CD8-positive, alpha-beta memory T cell (primary cell): Measurements from ENCODE around the gene MRPL39. TPM values are rescaled to one million over a fixed set of nuclear protein-coding genes. Genes with fewer than 3 reads are reported as not detected.

Experiments
- CTCF ChIA-PET: fragments of 350-600 bp; sonication (Branson Sonifier 250); formaldehyde crosslinking; loops from one replicate; lab custom pipeline; 2021; ENCODE audit warnings: antibody characterized with exemption; lab: Charles Lee
- POLR2A ChIA-PET: fragments of 350-600 bp; sonication (Branson Sonifier 250); formaldehyde crosslinking; loops from one replicate; lab custom pipeline; 2021; ENCODE audit warnings: antibody characterized with exemption; lab: Charles Lee
- DNase-seq, 5 donors: peaks; one replicate each; pipeline versions ENCODE4 v3.0.0 to v3.0.0-alpha.2; 2020 to 2022; ENCODE audit warnings: mixed read lengths in 1 of 5
- H3K27ac ChIP-seq: one replicate; pipeline ENCODE4 v1.7.0; 2013; ENCODE audit warnings: low read depth, mild to moderate bottlenecking, low read length, moderate library complexity
- H3K27me3 ChIP-seq: 2 replicates; pipeline ENCODE4 v1.7.0; 2013; ENCODE audit warnings: low read length, mild to moderate bottlenecking; ENCODE audit not compliant: insufficient read depth, poor library complexity, severe bottlenecking
- H3K36me3 ChIP-seq: 2 replicates; pipeline ENCODE4 v1.7.0; 2013; ENCODE audit warnings: mild to moderate bottlenecking, low read length, moderate library complexity; ENCODE audit not compliant: insufficient read depth
- H3K4me1 ChIP-seq: 2 replicates; pipeline ENCODE4 v1.7.0; 2013; ENCODE audit warnings: mild to moderate bottlenecking, low read length, moderate library complexity; ENCODE audit not compliant: insufficient read depth
- H3K4me3 ChIP-seq: 2 replicates; pipeline ENCODE4 v1.7.0; 2013; ENCODE audit warnings: mild to moderate bottlenecking, low read length
- H3K9me3 ChIP-seq: 2 replicates; pipeline ENCODE4 v1.7.0; 2013; ENCODE audit warnings: mild to moderate bottlenecking, low read length
- H3K27ac Mint-ChIP-seq, 8 donors: one replicate each; pipeline ENCODE4 v1.8.0; 2020 to 2021; ENCODE audit warnings: mixed read lengths in 8 of 8, mild to moderate bottlenecking in 6 of 8, inconsistent platforms in 3 of 8, moderate library complexity in 3 of 8
- H3K27me3 Mint-ChIP-seq, 2 donors: one replicate each; pipeline ENCODE4 v1.8.0; 2020 to 2021; ENCODE audit warnings: mixed read lengths in 2 of 2, mild to moderate bottlenecking in 1 of 2, moderate library complexity in 1 of 2
- H3K36me3 Mint-ChIP-seq, 3 donors: one replicate each; pipeline ENCODE4 v1.8.0; 2020 to 2021; ENCODE audit warnings: mixed read lengths in 3 of 3, inconsistent platforms in 1 of 3, mild to moderate bottlenecking in 1 of 3
- H3K4me1 Mint-ChIP-seq, 3 donors: one replicate each; pipeline ENCODE4 v1.8.0; 2020 to 2021; ENCODE audit warnings: mixed read lengths in 3 of 3, inconsistent platforms in 1 of 3, mild to moderate bottlenecking in 1 of 3
- H3K4me3 Mint-ChIP-seq, 7 donors: one replicate each; pipeline ENCODE4 v1.8.0; 2020 to 2021; ENCODE audit warnings: mixed read lengths in 7 of 7, mild to moderate bottlenecking in 6 of 7, moderate library complexity in 4 of 7, inconsistent platforms in 2 of 7
- H3K9me3 Mint-ChIP-seq, 5 donors: one replicate each; pipeline ENCODE4 v1.8.0; 2020 to 2022; ENCODE audit warnings: mixed read lengths in 5 of 5, mild to moderate bottlenecking in 3 of 5, moderate library complexity in 2 of 5, inconsistent platforms in 1 of 5
- polyA plus RNA-seq: library from polyadenylated mRNA; unstranded; fragments of 300-500 nt; fragmentation: Illumina TruSeq; gene quantifications from one replicate; pipeline ENCODE4 v1.2.3, GENCODE V29; 2021
- total RNA-seq, 2 experiments: library from RNA; stranded (reverse); gene quantifications; one replicate each; pipeline ENCODE4 v1.2.3, GENCODE V29; 2021

The MRPL39 gene
- total and polyA plus RNA-seq, 3 experiments from 2014 or later, result 39.3 to 85.5 (median 81.1) TPM

GRCh38 chr21:25640202-25640942 is 33.1 kb upstream of the MRPL39 start:
- Mint-ChIP-seq H3K27ac (peak overlapping the region in 6 of 8 donors; percentile 14 to 95 (median 52)), H3K36me3 (no peaks in the 10 kb centered on the region), H3K4me1 (peaks cover 14 to 18% (median 18%) of the 10 kb centered on the region in 3 donors), H3K27me3 (peaks cover 16 to 39% of the 10 kb centered on the region in 2 donors), H3K9me3 (peaks cover 0 to 1% (median 0%) of the 10 kb centered on the region in 5 donors), H3K4me3 (peak overlapping the region; percentile 68 to 90 (median 84))
- ChIA-PET POLR2A (no interaction called here), CTCF (interaction anchor here (3.2 kb wide), 1 partner anchor 32 kb away, joined by 15 read pairs; no protein-coding TSS in a partner anchor)
- H3K36me3 ChIP-seq, result no peaks in the 10 kb centered on the region
- H3K27ac ChIP-seq, result no peak overlapping the region
- H3K9me3 ChIP-seq, result no peaks in the 10 kb centered on the region
- H3K4me3 ChIP-seq, result peak overlapping the region; percentile 53
- H3K4me1 ChIP-seq, result peaks cover 12% of the 10 kb centered on the region
- no peak for DNase-seq
- H3K27me3 ChIP-seq, result peaks cover 4% of the 10 kb centered on the region

DNA sequence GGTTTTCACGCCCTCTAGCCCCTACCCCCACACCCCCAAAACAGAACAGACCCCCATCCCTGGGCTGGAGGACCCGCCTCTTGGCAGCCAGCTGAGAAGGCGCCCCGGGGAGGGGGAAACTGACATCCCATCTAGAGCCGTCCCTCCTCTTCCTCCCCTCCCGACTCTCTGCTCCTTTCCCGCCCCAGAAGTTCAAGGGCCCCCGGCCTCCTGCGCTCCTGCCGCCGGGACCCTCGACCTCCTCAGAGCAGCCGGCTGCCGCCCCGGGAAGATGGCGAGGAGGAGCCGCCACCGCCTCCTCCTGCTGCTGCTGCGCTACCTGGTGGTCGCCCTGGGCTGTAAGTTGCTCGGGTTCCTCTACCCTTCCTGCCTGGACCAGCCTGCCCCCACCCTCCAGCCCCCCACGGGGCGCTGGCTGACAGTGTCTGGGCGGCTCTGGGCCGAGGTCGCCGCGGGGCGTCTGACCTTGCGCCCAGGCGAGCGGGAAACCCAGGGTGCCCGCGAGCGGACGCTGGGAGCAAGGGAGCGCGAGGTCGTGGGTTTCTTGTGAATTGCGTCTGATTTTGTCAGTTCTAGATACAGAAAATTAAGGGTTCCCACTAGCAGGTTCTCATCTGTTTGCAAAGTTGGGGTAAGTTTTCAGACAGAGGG is 32.4 kb upstream of the MRPL39 start:
- H3K27me3 Mint-ChIP-seq, result peaks cover 19 to 45% of the 10 kb centered on the region in 2 donors
- no peak overlapping the region for H3K27ac ChIP-seq
- no peaks in the 10 kb centered on the region for H3K9me3 ChIP-seq
- H3K36me3 ChIP-seq, result no peaks in the 10 kb centered on the region
- CTCF ChIA-PET, result interaction anchor here (3.2 kb wide), 1 partner anchor 31 kb away, joined by 15 read pairs; no protein-coding TSS in a partner anchor
- H3K27me3 ChIP-seq, result peaks cover 4% of the 10 kb centered on the region
- peak overlapping the region in 2 of 8 donors; percentile 33 to 61 for H3K27ac Mint-ChIP-seq
- peaks cover 14 to 18% (median 18%) of the 10 kb centered on the region in 3 donors for H3K4me1 Mint-ChIP-seq
- H3K9me3 Mint-ChIP-seq, result peaks cover 0 to 1% (median 0%) of the 10 kb centered on the region in 5 donors
- H3K4me3 Mint-ChIP-seq, result peak overlapping the region; percentile 68 to 90 (median 84)
- DNase-seq, result peak; percentile 23 to 66 (median 40)
- H3K36me3 Mint-ChIP-seq, result peaks cover 0 to 2% (median 0%) of the 10 kb centered on the region in 3 donors
- POLR2A ChIA-PET, result no interaction called here
- peak overlapping the region; percentile 53 for H3K4me3 ChIP-seq
- H3K4me1 ChIP-seq, result peaks cover 12% of the 10 kb centered on the region

- ChIA-PET POLR2A (no interaction called here), CTCF (interaction anchor here (1.2 to 3.2 kb wide), 3 partner anchors 14 to 71 kb away, joined by 3 to 15 read pairs (median 3); no protein-coding TSS in a partner anchor)
- peak within 1 kb of the TSS in 6 of 8 donors; percentile 0 to 61 (median 21) for H3K27ac Mint-ChIP-seq
- Histone ChIP-seq H3K4me1 (peaks cover 12% of the 10 kb centered on the region), H3K27ac (no peak within 1 kb of the TSS), H3K27me3 (peaks cover 4% of the 10 kb centered on the region), H3K9me3 (no peaks in the 10 kb centered on the region), H3K4me3 (peak within 1 kb of the TSS; percentile 53), H3K36me3 (no peaks in the 10 kb centered on the region)
- peaks cover 0 to 1% (median 0%) of the 10 kb centered on the region in 5 donors for H3K9me3 Mint-ChIP-seq
- H3K27me3 Mint-ChIP-seq, result peaks cover 19 to 50% of the 10 kb centered on the region in 2 donors
- peak in 4 of 5 donors; percentile 12 to 54 (median 26) for DNase-seq
- H3K36me3 Mint-ChIP-seq, result peaks cover 0 to 3% (median 0%) of the 10 kb centered on the region in 3 donors
- H3K4me3 Mint-ChIP-seq, result peak within 1 kb of the TSS; percentile 68 to 90 (median 84)
- H3K4me1 Mint-ChIP-seq, result peaks cover 14 to 18% (median 18%) of the 10 kb centered on the region in 3 donors
Observed at GRCh38 chr21:25638660-25639550, 31.6 kb upstream of the MRPL39 start, which contains the start of gene JAM2. TSS of gene JAM2 (plus strand) at chr21:25639258. CDS start at chr21:25639822, 564 bp downstream.

DNA sequence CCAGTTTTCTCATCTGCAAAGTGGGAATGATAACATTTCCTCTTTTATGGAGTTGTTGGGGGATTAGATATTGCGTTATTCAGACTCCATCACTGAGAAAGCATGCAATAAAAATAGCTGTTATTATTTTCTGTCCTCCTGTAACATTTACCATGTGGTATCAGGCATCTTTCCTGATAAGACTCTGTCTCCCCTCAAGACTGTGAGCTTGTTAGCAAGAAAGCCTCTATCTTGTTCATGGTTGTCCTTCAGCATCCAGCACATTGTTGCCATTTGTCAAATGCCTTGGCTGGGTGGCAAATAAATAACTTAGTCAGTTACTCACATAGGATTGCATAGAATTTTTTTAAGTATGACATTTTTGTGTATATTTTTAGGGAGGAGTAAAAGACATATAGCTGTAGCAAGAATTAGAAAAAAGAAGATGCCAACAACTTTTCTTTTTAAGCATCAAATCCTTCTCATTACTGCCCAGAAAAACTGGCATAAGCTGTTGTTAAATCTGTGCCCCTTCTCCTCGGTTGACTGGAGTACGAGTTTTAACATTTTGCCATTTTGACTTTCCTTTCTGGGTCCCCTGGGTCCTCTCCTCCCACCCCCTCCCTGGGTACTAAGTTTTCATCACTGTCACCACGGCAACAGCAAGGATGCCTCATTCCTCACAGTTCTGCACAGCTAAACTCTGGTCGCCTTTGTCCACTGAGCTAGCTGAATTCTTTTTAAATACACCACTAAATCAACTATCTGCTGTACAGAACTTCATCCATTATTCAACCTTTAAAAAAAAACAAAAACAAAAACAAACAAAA is 30.8 kb upstream of the MRPL39 start:
- Mint-ChIP-seq H3K27ac (no peak overlapping the region), H3K27me3 (peaks cover 19 to 53% of the 10 kb centered on the region in 2 donors), H3K4me3 (peak overlapping the region in 6 of 7 donors; percentile 64 to 87 (median 82)), H3K36me3 (peaks cover 0 to 3% (median 0%) of the 10 kb centered on the region in 3 donors), H3K4me1 (peaks cover 14 to 18% (median 18%) of the 10 kb centered on the region in 3 donors), H3K9me3 (peaks cover 0 to 1% (median 0%) of the 10 kb centered on the region in 5 donors)
- Histone ChIP-seq H3K27ac (no peak overlapping the region), H3K4me1 (peaks cover 12% of the 10 kb centered on the region), H3K27me3 (peaks cover 4% of the 10 kb centered on the region), H3K36me3 (no peaks in the 10 kb centered on the region), H3K9me3 (no peaks in the 10 kb centered on the region), H3K4me3 (no peak overlapping the region)
- POLR2A ChIA-PET, result no interaction called here
- no peak for DNase-seq
- CTCF ChIA-PET, result interaction anchor here (1.2 to 3.2 kb wide), 3 partner anchors 13 to 70 kb away, joined by 3 to 15 read pairs (median 3); no protein-coding TSS in a partner anchor

DNA sequence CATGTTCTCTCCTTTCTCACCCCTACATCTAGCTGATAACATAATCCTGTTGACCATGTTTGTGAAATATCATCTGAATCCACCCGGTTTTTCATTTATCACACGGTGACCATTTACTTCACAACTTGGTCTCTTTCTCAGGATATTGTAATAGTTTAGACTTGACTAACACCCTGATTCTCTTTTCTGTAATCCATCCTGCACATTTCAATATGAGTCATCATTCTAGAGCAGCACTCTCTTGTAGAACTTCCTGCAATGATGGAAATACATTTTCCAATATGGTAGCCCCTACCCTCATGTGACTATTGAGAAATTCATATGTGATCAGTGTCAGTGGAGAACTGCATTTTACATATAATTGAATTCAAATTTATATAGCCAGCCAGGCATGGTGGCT is 29.4 kb upstream of the MRPL39 start:
- H3K9me3 ChIP-seq, result no peaks in the 10 kb centered on the region
- no peak for DNase-seq
- Mint-ChIP-seq H3K27ac (no peak overlapping the region), H3K36me3 (peaks cover 0 to 3% (median 0%) of the 10 kb centered on the region in 3 donors), H3K27me3 (peaks cover 19 to 57% of the 10 kb centered on the region in 2 donors), H3K9me3 (no peaks in the 10 kb centered on the region), H3K4me1 (peaks cover 14 to 18% (median 18%) of the 10 kb centered on the region in 3 donors), H3K4me3 (peak overlapping the region in 1 of 7 donors; percentile 0)
- H3K27ac ChIP-seq, result no peak overlapping the region
- ChIA-PET POLR2A (no interaction called here), CTCF (interaction anchor here (1.3 kb wide), 1 partner anchor 28 kb away, joined by 4 read pairs; no protein-coding TSS in a partner anchor)
- H3K4me3 ChIP-seq, result no peak overlapping the region
- no peaks in the 10 kb centered on the region for H3K36me3 ChIP-seq
- H3K27me3 ChIP-seq, result peaks cover 4% of the 10 kb centered on the region
- H3K4me1 ChIP-seq, result peaks cover 12% of the 10 kb centered on the region

DNA sequence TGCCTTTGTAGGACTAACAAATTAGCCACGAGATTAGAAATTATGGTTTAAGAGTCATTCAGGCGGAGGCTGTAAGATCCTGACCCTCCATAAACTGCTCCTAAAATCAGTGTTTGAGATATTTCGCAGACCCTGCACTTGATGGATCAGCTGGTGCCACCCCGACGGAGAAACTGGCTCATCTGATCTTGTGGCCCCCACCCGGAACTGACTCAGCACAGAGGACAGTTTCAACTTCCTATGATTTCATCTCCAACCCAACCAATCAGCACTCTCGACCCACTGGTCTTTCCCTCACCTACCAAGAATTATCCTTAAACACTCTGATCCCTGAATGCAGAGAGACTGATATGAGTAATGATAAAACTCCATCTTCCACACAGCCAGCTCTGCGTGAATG is 28.0 kb upstream of the MRPL39 start:
- no peak for DNase-seq
- ChIA-PET POLR2A (no interaction called here), CTCF (interaction anchor here (1.3 kb wide), 1 partner anchor 27 kb away, joined by 4 read pairs; no protein-coding TSS in a partner anchor)
- H3K4me1 ChIP-seq, result peaks cover 10% of the 10 kb centered on the region
- H3K27me3 ChIP-seq, result peaks cover 4% of the 10 kb centered on the region
- Mint-ChIP-seq H3K4me1 (peaks cover 9 to 12% (median 11%) of the 10 kb centered on the region in 3 donors), H3K9me3 (no peaks in the 10 kb centered on the region), H3K27me3 (peaks cover 16 to 48% of the 10 kb centered on the region in 2 donors), H3K4me3 (no peak overlapping the region), H3K27ac (no peak overlapping the region), H3K36me3 (peaks cover 0 to 3% (median 0%) of the 10 kb centered on the region in 3 donors)
- no peak overlapping the region for H3K4me3 ChIP-seq
- no peak overlapping the region for H3K27ac ChIP-seq
- no peaks in the 10 kb centered on the region for H3K9me3 ChIP-seq
- H3K36me3 ChIP-seq, result no peaks in the 10 kb centered on the region
